ENCODE measurements around the gene OARD1. TPM values are rescaled to one million over a fixed set of nuclear protein-coding genes. Genes with fewer than 3 reads are reported as not detected.

OARD1 gene
- total RNA-seq, 1 donor = 10.5 TPM

DNA sequence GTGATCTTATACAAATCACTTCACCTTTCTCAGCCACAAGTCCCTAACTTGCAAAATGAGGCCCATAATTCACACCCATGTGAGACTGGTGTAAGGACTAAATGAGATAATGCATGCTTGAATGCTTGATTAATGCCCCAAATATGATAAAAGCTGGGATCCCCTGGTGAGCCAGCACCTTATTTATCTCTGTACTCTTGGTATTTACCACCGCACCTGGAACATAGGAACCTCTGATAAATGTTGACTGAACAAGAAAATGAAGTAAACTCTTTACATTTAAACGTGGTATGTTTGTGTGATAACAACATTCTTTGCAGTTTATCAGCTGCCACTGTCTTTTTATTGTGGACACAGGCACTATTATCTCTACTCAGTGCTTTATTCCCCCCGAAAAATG lies 21.6 kb downstream of the OARD1 start:
- no peak for DNase-seq (ENCODE audit: low read depth in 2 of 3, low spot score in 2 of 3)

- no peak for DNase-seq (ENCODE audit: low read depth in 2 of 3, low spot score in 2 of 3)
Observed at GRCh38 chr6:41049955-41050354, 22.2 kb downstream of the OARD1 start.

DNA sequence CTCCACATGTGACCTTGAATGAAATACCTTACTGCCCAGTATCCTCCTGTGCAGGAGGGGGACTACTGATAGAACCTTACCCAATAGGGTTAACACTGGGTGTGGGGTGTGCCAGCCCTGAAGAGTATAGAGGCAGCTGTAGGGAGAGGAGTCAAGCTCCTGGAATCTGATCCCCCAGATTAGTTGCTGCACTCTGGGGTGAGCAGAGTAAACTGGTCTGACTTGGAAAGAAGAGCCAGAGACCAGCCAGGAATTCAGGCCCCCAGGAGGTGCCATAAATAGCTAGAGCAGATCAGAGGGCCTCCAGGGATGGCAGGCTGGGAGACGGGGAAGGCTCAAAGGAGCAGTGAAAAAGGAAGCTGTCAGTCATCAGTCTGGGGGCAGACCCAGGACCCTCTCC lies 22.6 kb downstream of the OARD1 start:
- DNase-seq (ENCODE audit: low read depth in 2 of 3, low spot score in 2 of 3) = no peak

- no peak for DNase-seq (ENCODE audit: low read depth in 2 of 3, low spot score in 2 of 3)
Observed at GRCh38 chr6:41047745-41048732, 24.1 kb downstream of the OARD1 start.

GRCh38 chr6:41047306-41047705 lies 24.9 kb downstream of the OARD1 start:
- DNase-seq (ENCODE audit: low read depth in 2 of 3, low spot score in 2 of 3) = no peak

- DNase-seq (ENCODE audit: low read depth in 2 of 3, low spot score in 2 of 3) = no peak
Observed at GRCh38 chr6:41046084-41046483, 26.1 kb downstream of the OARD1 start.

- DNase-seq (ENCODE audit: low read depth in 2 of 3, low spot score in 2 of 3) = no peak
Observed at GRCh38 chr6:41045664-41046063, 26.5 kb downstream of the OARD1 start.

DNA sequence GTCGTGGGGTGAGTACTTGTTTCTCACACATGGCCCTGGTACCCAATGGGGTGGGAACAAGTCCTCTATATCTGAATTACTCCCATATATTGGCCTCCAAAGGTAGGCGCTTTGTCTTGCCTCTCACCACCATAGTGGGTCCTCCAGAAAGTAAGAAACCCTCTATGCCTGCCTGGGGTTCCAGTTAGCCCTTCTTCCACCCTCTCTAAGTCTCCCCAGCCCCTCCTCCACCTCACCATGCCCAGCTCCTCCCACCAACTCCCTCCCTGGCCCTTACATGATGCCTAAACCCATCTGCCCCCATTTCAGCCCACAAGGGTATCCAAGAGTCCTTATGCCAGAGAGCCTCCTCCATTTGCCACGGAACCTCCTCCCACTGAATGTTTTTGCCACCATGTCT lies 29.0 kb downstream of the OARD1 start:
- DNase-seq (ENCODE audit: low read depth in 2 of 3, low spot score in 2 of 3) = no peak

GRCh38 chr6:41042226-41043055 lies 29.7 kb downstream of the OARD1 start, which contains the start of gene TSPO2:
Gene TSPO2, plus strand, starts transcription at chr6:41042467. Its CDS starts 519 bp downstream, at chr6:41042986.
- no peak for DNase-seq (ENCODE audit: low read depth in 2 of 3, low spot score in 2 of 3)

DNA sequence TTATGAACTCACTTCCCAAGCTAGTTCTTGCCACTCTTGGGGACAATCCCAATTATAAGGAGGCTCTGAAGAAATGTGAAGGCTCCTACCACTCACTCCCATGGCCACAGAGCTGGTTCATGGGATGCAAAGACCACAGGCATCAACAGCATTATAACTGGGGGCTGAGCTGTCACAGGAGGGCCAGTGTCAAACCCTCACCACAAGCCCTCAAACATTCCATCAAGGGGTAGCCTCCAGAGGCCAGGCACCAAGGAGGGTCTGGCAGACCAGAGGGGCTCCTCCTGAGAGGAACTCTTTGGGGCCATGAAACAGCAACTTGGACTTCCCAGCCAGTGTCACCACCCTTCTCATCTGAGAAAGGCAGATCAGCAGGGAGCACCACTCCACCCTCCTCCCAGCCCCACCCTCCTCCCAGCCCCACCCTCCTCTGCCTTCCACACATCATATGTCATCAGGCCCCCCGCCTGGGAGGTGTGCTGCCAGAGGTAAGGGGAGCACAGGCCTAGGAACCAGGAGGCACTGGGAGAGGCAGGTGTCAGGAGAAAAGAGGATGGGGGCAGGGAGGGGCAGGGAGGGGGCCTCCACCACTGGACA lies 31.1 kb downstream of the OARD1 start:
- DNase-seq (ENCODE audit: low read depth in 2 of 3, low spot score in 2 of 3) = no peak

GRCh38 chr6:41040101-41040939 lies 31.8 kb downstream of the OARD1 start:
- DNase-seq (ENCODE audit: low read depth in 2 of 3, low spot score in 2 of 3) = no peak

- peak in 2 of 3 donors; percentile 47 to 59 for DNase-seq (ENCODE audit: low read depth in 2 of 3, low spot score in 2 of 3)
Observed at GRCh38 chr6:41039060-41039998, 32.8 kb downstream of the OARD1 start, which contains the start of gene UNC5CL. Gene UNC5CL, minus strand, starts transcription at chr6:41039221. Its CDS starts 4,147 bp downstream, at chr6:41035074.

GRCh38 chr6:41038205-41038604 lies 34.0 kb downstream of the OARD1 start:
- DNase-seq (ENCODE audit: low read depth in 2 of 3, low spot score in 2 of 3) = no peak

GRCh38 chr6:41037107-41037900 lies 34.9 kb downstream of the OARD1 start:
- DNase-seq (ENCODE audit: low read depth in 2 of 3, low spot score in 2 of 3) = no peak

DNA sequence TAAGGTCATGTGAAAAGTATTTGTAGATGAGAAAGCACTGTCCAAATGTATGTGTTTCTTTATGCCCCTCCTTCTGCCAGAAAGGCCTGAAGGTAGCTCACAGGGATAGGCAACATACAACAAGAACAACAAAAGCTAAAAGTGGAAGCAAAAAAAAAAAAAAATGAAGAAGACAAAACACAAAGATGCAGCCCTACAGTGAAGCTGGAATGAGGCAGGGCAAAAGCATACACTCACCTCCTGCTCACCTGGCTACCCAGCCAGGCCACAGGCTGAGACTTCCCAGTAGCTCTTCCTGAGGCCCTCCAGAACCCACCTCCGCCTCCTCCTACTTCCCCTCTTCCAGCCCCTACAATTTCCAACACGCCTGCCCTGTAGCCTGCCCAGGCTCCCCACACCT lies 35.6 kb downstream of the OARD1 start:
- no peak for DNase-seq (ENCODE audit: low read depth in 2 of 3, low spot score in 2 of 3)

- DNase-seq (ENCODE audit: low read depth in 2 of 3, low spot score in 2 of 3) = no peak
Observed at GRCh38 chr6:41036186-41036585, 36.0 kb downstream of the OARD1 start.

- no peak for DNase-seq (ENCODE audit: low read depth in 2 of 3, low spot score in 2 of 3)
Observed at GRCh38 chr6:41033776-41034175, 38.4 kb downstream of the OARD1 start.

DNA sequence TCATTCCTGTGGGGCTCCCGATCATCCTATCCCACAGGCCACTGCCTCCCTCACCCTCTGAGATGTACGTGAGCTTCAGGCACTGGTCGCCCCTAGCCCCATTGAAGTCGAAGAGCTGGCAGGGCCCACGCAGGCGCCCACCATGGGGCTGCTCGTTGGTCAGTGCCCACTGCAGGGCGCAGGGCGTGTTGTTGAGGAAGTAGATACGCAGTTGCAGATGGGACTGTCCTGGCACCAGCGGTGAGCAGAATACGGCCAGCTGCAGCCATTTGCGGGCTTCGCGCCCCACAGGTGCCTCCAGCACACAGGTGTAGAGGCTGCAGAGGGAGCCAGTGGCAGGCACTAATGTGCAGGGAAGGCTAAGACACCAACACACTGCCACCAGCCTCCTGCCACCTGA lies 39.3 kb downstream of the OARD1 start:
- no peak for DNase-seq (ENCODE audit: low read depth in 2 of 3, low spot score in 2 of 3)
